HG03066 (cell line): Measurements from ENCODE around the gene PACS2.
"Not testable (repeated sequence)": the region's sequence is repeated elsewhere in the genome, so short reads cannot be mapped to it uniquely, and the experiment has no call there.

Experiments
- ATAC-seq: cut with Tn5 transposase; IDR thresholded peaks from one replicate; pipeline ENCODE4 v1.9.1; 2021; ENCODE audit warnings: low read depth; ENCODE audit not compliant: unreplicated experiment

The PACS2 gene

GRCh38 chr14:105314287-105315200, at the start of gene PACS2:
Gene PACS2, plus strand, starts transcription at chr14:105314748. Its CDS starts 171 bp downstream, at chr14:105314919.
- ATAC-seq = peak; percentile 53

- no peak for ATAC-seq
Measured at GRCh38 chr14:105267820-105268548, 46.6 kb upstream of the PACS2 start.

- ATAC-seq = no peak
Measured at GRCh38 chr14:105268736-105269354, 45.7 kb upstream of the PACS2 start.

- ATAC-seq = no peak
Measured at GRCh38 chr14:105269405-105269804, 45.1 kb upstream of the PACS2 start.

- no peak for ATAC-seq
Measured at GRCh38 chr14:105271224-105271890, 43.2 kb upstream of the PACS2 start.

- no peak for ATAC-seq
Measured at GRCh38 chr14:105272623-105273022, 41.9 kb upstream of the PACS2 start.

GRCh38 chr14:105273062-105273461, 41.5 kb upstream of the PACS2 start:
- ATAC-seq = no peak

- ATAC-seq = no peak
Measured at GRCh38 chr14:105274637-105275036, 39.9 kb upstream of the PACS2 start.

GRCh38 chr14:105275267-105275946, 39.1 kb upstream of the PACS2 start:
- no peak for ATAC-seq

GRCh38 chr14:105277448-105277847, 37.1 kb upstream of the PACS2 start:
- ATAC-seq = not testable (repeated sequence)

GRCh38 chr14:105279642-105280361, 34.7 kb upstream of the PACS2 start:
- ATAC-seq = no peak

- no peak for ATAC-seq
Measured at GRCh38 chr14:105280525-105280924, 34.0 kb upstream of the PACS2 start.

- ATAC-seq = no peak
Measured at GRCh38 chr14:105281371-105282097, 33.0 kb upstream of the PACS2 start.

- ATAC-seq = no peak
Measured at GRCh38 chr14:105282098-105282725, 32.3 kb upstream of the PACS2 start.

GRCh38 chr14:105283028-105283427, 31.5 kb upstream of the PACS2 start:
- no peak for ATAC-seq

GRCh38 chr14:105283899-105284298, 30.6 kb upstream of the PACS2 start:
- ATAC-seq = no peak

GRCh38 chr14:105285174-105285573, 29.4 kb upstream of the PACS2 start:
- ATAC-seq = no peak

- ATAC-seq = no peak
Measured at GRCh38 chr14:105286759-105287144, 27.8 kb upstream of the PACS2 start.
